KMS-11 (cell line): ENCODE measurements around the gene PKIB.

Source experiments
- H2AFZ ChIP-seq: fragments of 200-600 bp; sonication (generic); 2 replicates; pipeline ENCODE4 v1.6.1; 2016; ENCODE audit warnings: antibody characterized with exemption, mixed run types, low read depth
- H3K27ac ChIP-seq: fragments of 200-600 bp; sonication (generic); 2 replicates; pipeline ENCODE4 v1.6.1; 2016; ENCODE audit warnings: mild to moderate bottlenecking, mixed run types
- H3K27me3 ChIP-seq: fragments of 200-600 bp; sonication (generic); 2 replicates; pipeline ENCODE4 v1.6.1; 2017; ENCODE audit warnings: mild to moderate bottlenecking, low read depth, mixed run types, moderate library complexity; ENCODE audit not compliant: insufficient read depth
- H3K36me3 ChIP-seq: fragments of 200-600 bp; sonication (generic); 2 replicates; pipeline ENCODE4 v1.6.1; 2017; ENCODE audit warnings: mild to moderate bottlenecking, mixed run types; ENCODE audit not compliant: insufficient read depth
- H3K4me1 ChIP-seq: fragments of 200-600 bp; sonication (generic); 2 replicates; pipeline ENCODE4 v1.6.1; 2016; ENCODE audit warnings: mild to moderate bottlenecking, low read depth, mixed run types; ENCODE audit not compliant: poor library complexity, severe bottlenecking
- H3K4me2 ChIP-seq: fragments of 200-600 bp; sonication (generic); 2 replicates; pipeline ENCODE4 v1.7.0; 2016; ENCODE audit warnings: mild to moderate bottlenecking, mixed run types
- H3K4me3 ChIP-seq: fragments of 200-600 bp; sonication (generic); IDR thresholded peaks from 2 replicates; pipeline ENCODE4 v1.6.1; 2017; ENCODE audit warnings: low read depth, low read length, mixed read lengths; ENCODE audit not compliant: insufficient read depth
- H3K79me2 ChIP-seq: fragments of 200-600 bp; sonication (generic); 2 replicates; pipeline ENCODE4 v1.6.1; 2016; ENCODE audit warnings: low read depth, mixed run types; ENCODE audit not compliant: insufficient read depth
- H3K9ac ChIP-seq: fragments of 200-600 bp; sonication (generic); 2 replicates; pipeline ENCODE4 v1.6.1; 2016; ENCODE audit warnings: mild to moderate bottlenecking, mixed run types
- H4K20me1 ChIP-seq: fragments of 200-600 bp; sonication (generic); 2 replicates; pipeline ENCODE4 v1.6.1; 2016; ENCODE audit warnings: mild to moderate bottlenecking, mixed run types; ENCODE audit not compliant: insufficient read depth
- TF ChIP-seq, protein P1 (sequence below): fragments of 200-600 bp; sonication (generic); conservative IDR thresholded peaks from 2 replicates; pipeline ENCODE4 v1.6.1; 2017; ENCODE audit warnings: low read depth, mild to moderate bottlenecking, antibody characterized with exemption, low read length, moderate library complexity, mixed read lengths

The PKIB gene

DNA sequence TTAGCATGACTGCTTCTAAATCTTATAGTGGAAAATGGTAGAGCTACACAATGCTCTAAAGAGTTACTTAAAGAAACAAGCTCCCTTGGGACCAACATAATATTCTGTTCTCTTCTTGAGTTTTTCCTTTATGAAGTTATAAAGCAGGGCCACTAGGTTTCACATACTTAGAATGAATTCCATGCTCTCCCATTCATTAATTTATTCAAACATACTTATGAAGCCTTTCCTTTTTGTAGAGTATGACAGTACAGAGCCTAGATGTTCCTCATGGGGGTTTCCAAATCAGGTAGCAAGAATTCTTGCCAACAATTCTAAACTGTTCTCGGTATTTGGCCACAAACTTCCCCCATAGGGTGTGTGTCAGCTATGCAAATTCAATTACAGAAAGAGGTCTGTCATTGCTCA lies 148.7 kb downstream of the PKIB start:
- no peak overlapping the region for H3K9ac ChIP-seq
- TF ChIP-seq, protein P1, sequence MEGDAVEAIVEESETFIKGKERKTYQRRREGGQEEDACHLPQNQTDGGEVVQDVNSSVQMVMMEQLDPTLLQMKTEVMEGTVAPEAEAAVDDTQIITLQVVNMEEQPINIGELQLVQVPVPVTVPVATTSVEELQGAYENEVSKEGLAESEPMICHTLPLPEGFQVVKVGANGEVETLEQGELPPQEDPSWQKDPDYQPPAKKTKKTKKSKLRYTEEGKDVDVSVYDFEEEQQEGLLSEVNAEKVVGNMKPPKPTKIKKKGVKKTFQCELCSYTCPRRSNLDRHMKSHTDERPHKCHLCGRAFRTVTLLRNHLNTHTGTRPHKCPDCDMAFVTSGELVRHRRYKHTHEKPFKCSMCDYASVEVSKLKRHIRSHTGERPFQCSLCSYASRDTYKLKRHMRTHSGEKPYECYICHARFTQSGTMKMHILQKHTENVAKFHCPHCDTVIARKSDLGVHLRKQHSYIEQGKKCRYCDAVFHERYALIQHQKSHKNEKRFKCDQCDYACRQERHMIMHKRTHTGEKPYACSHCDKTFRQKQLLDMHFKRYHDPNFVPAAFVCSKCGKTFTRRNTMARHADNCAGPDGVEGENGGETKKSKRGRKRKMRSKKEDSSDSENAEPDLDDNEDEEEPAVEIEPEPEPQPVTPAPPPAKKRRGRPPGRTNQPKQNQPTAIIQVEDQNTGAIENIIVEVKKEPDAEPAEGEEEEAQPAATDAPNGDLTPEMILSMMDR = no peak
- H3K4me3 ChIP-seq = no peak overlapping the region
- no peaks in the 10 kb centered on the region for H4K20me1 ChIP-seq
- H3K36me3 ChIP-seq = no peaks in the 10 kb centered on the region
- H3K4me1 ChIP-seq = peaks cover 47% of the 10 kb centered on the region
- H3K27me3 ChIP-seq = no peaks in the 10 kb centered on the region
- H2AFZ ChIP-seq = no peak overlapping the region
- peak overlapping the region; percentile 59 for H3K4me2 ChIP-seq
- peak overlapping the region; percentile 55; the same call in 1 of the 2 replicates for H3K27ac ChIP-seq
- no peaks in the 10 kb centered on the region for H3K79me2 ChIP-seq

DNA sequence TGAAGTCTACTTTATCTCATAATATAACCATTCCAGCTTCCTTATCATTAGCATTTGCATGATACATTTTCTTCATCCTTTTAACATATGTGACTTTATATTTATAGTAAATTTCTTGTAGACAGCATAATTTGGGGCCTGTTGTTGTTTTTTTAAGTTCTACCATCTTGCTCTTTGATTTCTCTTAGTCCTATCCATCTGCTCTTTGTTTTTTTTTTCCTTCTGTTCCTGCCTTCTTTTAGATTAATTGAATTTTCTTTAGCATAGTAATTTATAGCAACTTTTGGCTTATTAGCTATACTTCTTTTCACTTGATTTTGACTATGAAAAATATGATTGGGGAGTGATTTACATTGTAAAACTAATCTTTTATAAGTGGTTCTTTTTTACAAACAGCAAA lies 150.1 kb downstream of the PKIB start:
- no peaks in the 10 kb centered on the region for H4K20me1 ChIP-seq
- H3K4me3 ChIP-seq = no peak overlapping the region
- H3K4me2 ChIP-seq = no peak overlapping the region
- H3K4me1 ChIP-seq = peaks cover 34% of the 10 kb centered on the region
- H2AFZ ChIP-seq = no peak overlapping the region
- H3K36me3 ChIP-seq = no peaks in the 10 kb centered on the region
- H3K9ac ChIP-seq = no peak overlapping the region
- H3K79me2 ChIP-seq = no peaks in the 10 kb centered on the region
- no peak overlapping the region for H3K27ac ChIP-seq
- no peaks in the 10 kb centered on the region for H3K27me3 ChIP-seq
- TF ChIP-seq, protein P1 = no peak

DNA sequence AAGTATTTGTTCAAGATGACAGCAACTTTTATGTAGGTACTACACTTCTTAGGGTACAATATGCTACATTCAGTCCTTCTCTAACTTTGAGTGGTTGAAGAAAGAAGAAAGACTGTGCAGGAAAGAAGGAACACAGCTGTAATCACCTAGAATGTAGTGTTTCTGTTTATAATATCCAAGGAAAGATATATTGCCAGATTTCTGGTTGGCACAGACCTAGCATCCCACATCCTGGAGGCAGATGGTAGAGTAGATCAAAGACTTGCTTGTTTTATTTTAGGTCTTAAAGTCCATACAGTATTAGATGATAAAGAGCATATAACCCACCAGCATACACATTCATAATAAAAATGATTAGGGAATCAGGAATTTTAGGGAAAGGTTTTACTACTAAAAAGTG lies 156.1 kb downstream of the PKIB start:
- Histone ChIP-seq H3K36me3 (no peaks in the 10 kb centered on the region), H3K27me3 (no peaks in the 10 kb centered on the region), H3K4me3 (no peak overlapping the region), H3K79me2 (no peaks in the 10 kb centered on the region), H4K20me1 (no peaks in the 10 kb centered on the region), H3K27ac (no peak overlapping the region), H3K4me1 (no peaks in the 10 kb centered on the region), H3K9ac (no peak overlapping the region), H2AFZ (no peak overlapping the region), H3K4me2 (no peak overlapping the region)
- TF ChIP-seq, protein P1 = no peak

DNA sequence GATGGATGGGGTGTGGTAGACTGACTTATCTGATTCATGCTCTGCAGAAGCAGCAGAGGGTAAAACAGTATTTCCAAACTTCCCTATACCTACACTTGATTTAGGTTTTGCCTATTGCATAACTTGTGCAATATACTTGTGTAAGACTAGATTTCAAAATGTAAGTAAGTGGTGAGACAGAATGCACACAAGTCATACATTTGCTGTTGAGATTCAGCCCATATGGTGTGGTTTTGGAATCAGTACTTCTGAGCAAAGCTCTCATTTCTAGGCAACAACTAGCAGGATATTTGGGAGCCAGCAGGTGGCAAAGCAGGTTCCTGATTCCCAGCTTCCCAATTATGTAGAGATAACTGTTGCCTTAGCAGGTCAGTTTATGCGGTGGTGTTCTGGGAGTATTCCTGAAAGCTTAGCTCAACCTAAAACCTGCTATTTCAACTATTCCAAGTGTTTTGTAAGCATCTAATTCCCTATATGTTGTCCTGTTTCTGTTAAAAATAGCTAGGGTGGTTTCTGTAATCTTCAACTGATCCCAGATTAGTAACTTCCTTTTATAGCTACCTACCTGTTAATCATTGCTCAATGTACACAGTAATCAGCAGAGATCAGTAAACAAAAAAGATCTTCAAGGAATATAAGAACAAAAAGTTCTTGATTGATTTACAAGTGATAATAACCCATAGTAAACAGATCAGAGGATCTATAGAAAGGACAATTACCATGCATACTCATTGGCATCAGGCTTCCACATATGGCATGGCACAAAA lies 160.8 kb downstream of the PKIB start:
- Histone ChIP-seq H3K4me3 (no peak overlapping the region), H2AFZ (no peak overlapping the region), H3K9ac (no peak overlapping the region), H3K79me2 (no peaks in the 10 kb centered on the region), H3K4me1 (no peaks in the 10 kb centered on the region), H3K27me3 (no peaks in the 10 kb centered on the region), H3K36me3 (no peaks in the 10 kb centered on the region), H3K4me2 (no peak overlapping the region), H3K27ac (no peak overlapping the region), H4K20me1 (no peaks in the 10 kb centered on the region)
- TF ChIP-seq, protein P1 = no peak
